SK-N-SH (cell line): ENCODE data around the gene CDPF1. TPM values are rescaled to one million over a fixed set of nuclear protein-coding genes. Genes with fewer than 3 reads are reported as not detected.

Experiments used
- CTCF ChIA-PET: fragments of 300-600, 350-600 bp; formaldehyde crosslinking; extraction: SDS; loops from one replicate; lab custom pipeline; 2021; lab: Yijun Ruan, JAX
- POLR2A ChIA-PET: fragments of 350-600 bp; sonication (Branson Sonifier 250); formaldehyde crosslinking; extraction: SDS; loops from one replicate; lab custom pipeline; 2020; ENCODE audit warnings: antibody characterized with exemption, inconsistent platforms; lab: Yijun Ruan, JAX
- DNase-seq: peaks from one replicate; pipeline ENCODE4 v3.0.0; 2012
- H2AFZ ChIP-seq: fragments of 200-600 bp; sonication (generic); 2 replicates; pipeline ENCODE4 v1.8.1; 2016; ENCODE audit warnings: antibody characterized with exemption, mild to moderate bottlenecking, low read depth
- H3F3A ChIP-seq: fragments of 200-600 bp; sonication (generic); replicated peaks from 2 replicates; pipeline ENCODE3; 2016; ENCODE audit warnings: antibody characterized with exemption, mild to moderate bottlenecking; ENCODE audit not compliant: insufficient read depth
- H3K27ac ChIP-seq, 2 experiments: fragments of 200-500 bp in 1 of 2; fragments of 200-600 bp in 1 of 2; sonication (Bioruptor generic) in 1 of 2; sonication (generic), shearing (Covaris generic) in 1 of 2; 2 replicates each; pipeline versions ENCODE4 v1.5.1 to v1.6.1; 2014 to 2016; ENCODE audit warnings: low read depth in 2 of 2, inconsistent platforms in 1 of 2, low read length in 1 of 2, mild to moderate bottlenecking in 1 of 2, mixed read lengths in 1 of 2
- H3K27me3 ChIP-seq: fragments of 200-600 bp; sonication (generic), shearing (Covaris generic); 2 replicates; pipeline ENCODE4 v1.6.1; 2016; ENCODE audit warnings: mixed run types; ENCODE audit not compliant: insufficient read depth
- H3K36me3 ChIP-seq, 2 experiments: fragments of 200-500 bp in 1 of 2; fragments of 200-600 bp in 1 of 2; sonication (Bioruptor generic) in 1 of 2; sonication (generic) in 1 of 2; replicated peaks in 1 of 2; 2 replicates each; pipeline versions ENCODE3 to v1.5.1; 2014 to 2016; ENCODE audit warnings: low read length in 1 of 2, mild to moderate bottlenecking in 1 of 2; ENCODE audit not compliant: insufficient read depth in 2 of 2, control insufficient read depth in 1 of 2
- H3K4me1 ChIP-seq, 2 experiments: fragments of 200-500 bp in 1 of 2; fragments of 200-600 bp in 1 of 2; sonication (Bioruptor generic) in 1 of 2; sonication (generic), shearing (Covaris generic) in 1 of 2; 2 replicates each; pipeline versions ENCODE4 v1.5.1 to v1.6.1; 2014 to 2016; ENCODE audit warnings: low read depth in 1 of 2, low read length in 1 of 2, mixed run types in 1 of 2; ENCODE audit not compliant: insufficient read depth in 2 of 2, control insufficient read depth in 1 of 2
- H3K4me2 ChIP-seq: fragments of 200-600 bp; sonication (generic), shearing (Covaris generic); 2 replicates; pipeline ENCODE4 v1.6.1; 2017; ENCODE audit warnings: mixed run types
- H3K4me3 ChIP-seq, 2 experiments: fragments of 200-500 bp in 1 of 2; fragments of 200-600 bp in 1 of 2; sonication (Bioruptor generic) in 1 of 2; sonication (generic), shearing (Covaris generic) in 1 of 2; 2 replicates each; pipeline versions ENCODE4 v1.5.1 to v1.8.1; 2014 to 2016; ENCODE audit warnings: low read depth in 2 of 2, inconsistent platforms in 1 of 2, low read length in 1 of 2, mild to moderate bottlenecking in 1 of 2, mixed read lengths in 1 of 2, moderate library complexity in 1 of 2
- H3K79me2 ChIP-seq: fragments of 200-600 bp; sonication (generic); 2 replicates; pipeline ENCODE4 v1.8.1; 2017; ENCODE audit warnings: mild to moderate bottlenecking; ENCODE audit not compliant: insufficient read depth
- H3K9ac ChIP-seq: fragments of 200-600 bp; sonication (generic); 2 replicates; pipeline ENCODE4 v1.6.1; 2017; ENCODE audit warnings: mixed run types
- H3K9me2 ChIP-seq: fragments of 200-600 bp; sonication (generic); 2 replicates; pipeline ENCODE4 v1.6.1; 2017; ENCODE audit warnings: mixed run types
- H3K9me3 ChIP-seq: fragments of 200-600 bp; sonication (generic); 2 replicates; pipeline ENCODE4 v1.6.1; 2017; ENCODE audit warnings: mixed run types, mild to moderate bottlenecking, moderate library complexity
- H4K20me1 ChIP-seq: fragments of 200-600 bp; sonication (generic); 2 replicates; pipeline ENCODE4 v1.6.1; 2017; ENCODE audit warnings: mild to moderate bottlenecking, mixed run types; ENCODE audit not compliant: insufficient read depth
- CHD2 ChIP-seq: fragments of 150-350 bp; IDR thresholded peaks from 2 replicates; pipeline ENCODE4 v1.6.1; 2018; ENCODE audit warnings: low read length; ENCODE audit not compliant: partially characterized antibody
- ELF1 ChIP-seq: IDR thresholded peaks from 2 replicates; pipeline ENCODE4 v1.4.0; 2012
- EP300 ChIP-seq, 2 experiments: IDR thresholded peaks; 2 replicates each; pipeline versions ENCODE4 v1.4.0 to v1.6.1; 2012; ENCODE audit warnings: borderline replicate concordance in 1 of 2, low read depth in 1 of 2, low read length in 1 of 2
- FOXJ3 ChIP-seq: sonication (generic); formaldehyde crosslinking; IDR thresholded peaks from 2 replicates; pipeline ENCODE4 v1.5.1; 2020; ENCODE audit warnings: mild to moderate bottlenecking, missing genetic modification reagents
- MAX ChIP-seq: IDR thresholded peaks from 2 replicates; pipeline ENCODE4 v1.4.0; 2012; ENCODE audit warnings: low read depth
- MEF2A ChIP-seq: IDR thresholded peaks from 2 replicates; pipeline ENCODE4 v1.4.0; 2012; ENCODE audit warnings: low read depth, borderline replicate concordance
- NFIC ChIP-seq: IDR thresholded peaks from 2 replicates; pipeline ENCODE4 v1.4.0; 2012; ENCODE audit warnings: borderline replicate concordance
- NRF1 ChIP-seq: IDR thresholded peaks from 2 replicates; pipeline ENCODE4 v1.6.1; 2012; ENCODE audit warnings: low read depth, mild to moderate bottlenecking, low read length
- PBX3 ChIP-seq: IDR thresholded peaks from 2 replicates; pipeline ENCODE4; 2012
- RAD21 ChIP-seq: IDR thresholded peaks from 2 replicates; pipeline ENCODE4 v1.6.1; 2012; ENCODE audit warnings: mild to moderate bottlenecking, low read length
- RXRA ChIP-seq: IDR thresholded peaks from 2 replicates; pipeline ENCODE4 v1.4.0; 2012; ENCODE audit warnings: low read depth, mild to moderate bottlenecking, borderline replicate concordance
- SMC3 ChIP-seq: IDR thresholded peaks from 2 replicates; pipeline ENCODE4 v1.6.1; 2012; ENCODE audit warnings: low read depth, low read length, improper control_type of control experiment
- USF1 ChIP-seq: IDR thresholded peaks from 2 replicates; pipeline ENCODE4 v1.4.0; 2012; ENCODE audit warnings: low read depth, borderline replicate concordance
- USF2 ChIP-seq: fragments of 150-350 bp; IDR thresholded peaks from 2 replicates; pipeline ENCODE4 v1.6.1; 2017; ENCODE audit warnings: antibody characterized with exemption, low read length, low read depth, borderline replicate concordance
- WGBS: methylation state at CpG from one replicate; pipeline ENCODE4 v1.1.6; 2017; ENCODE audit warnings: low lambda C conversion rate; 5-methylcytosine and 5-hydroxymethylcytosine counted together
- polyA plus RNA-seq, 3 experiments: library from polyadenylated mRNA; depleted of rRNA; stranded (reverse); fragments of >200 nt; gene quantifications; 2 replicates each; pipeline ENCODE4 v1.2.3, GENCODE V29; 2012

CDPF1 gene
- polyA plus RNA-seq, 1 of the 3 experiments (the other 2 are of a cell fraction) = 25.3 TPM

GRCh38 chr22:46280999-46281623 is 31.0 kb upstream of the CDPF1 start:
- POLR2A ChIA-PET = interaction anchor here (1.0 kb wide), 1 partner anchor 9 kb away, joined by 3 read pairs; no protein-coding TSS in a partner anchor
- no peak for DNase-seq

More at GRCh38 chr22:46280999-46281623, 31.0 kb upstream of the CDPF1 start:
- 90% methylated on average over 15 of the region's 19 CpGs for WGBS
- CTCF ChIA-PET = no interaction called here
- H3K27me3 ChIP-seq = no peaks in the 10 kb centered on the region
- TF ChIP-seq USF2 (no peak), CHD2 (no peak), MAX (no peak), MEF2A (no peak), RAD21 (no peak), FOXJ3 (no peak), ELF1 (no peak), SMC3 (no peak), NFIC (no peak), USF1 (no peak), PBX3 (no peak), RXRA (no peak), NRF1 (no peak), EP300 (IDR thresholded peaks at IDR 0.05; ENCODE audit: borderline replicate concordance in 1 of 2, low read depth in 1 of 2, low read length in 1 of 2) (no peak)
- TF ChIP-seq, all 33 proteins: peak for 0
- no peaks in the 10 kb centered on the region for H4K20me1 ChIP-seq
- H3K9me3 ChIP-seq = no peaks in the 10 kb centered on the region
- H3K4me2 ChIP-seq = no peak overlapping the region
- no peaks in the 10 kb centered on the region for H3F3A ChIP-seq
- no peak overlapping the region for H3K9ac ChIP-seq
- no peaks in the 10 kb centered on the region for H3K4me1 ChIP-seq
- H3K27ac ChIP-seq = no peak overlapping the region
- peaks cover 14 to 61% of the 10 kb centered on the region in 2 experiments for H3K36me3 ChIP-seq
- H3K79me2 ChIP-seq = no peaks in the 10 kb centered on the region
- H2AFZ ChIP-seq = no peak overlapping the region
- H3K9me2 ChIP-seq = no peaks in the 10 kb centered on the region
- no peak overlapping the region for H3K4me3 ChIP-seq
